Measurements from ENCODE around the gene TRPM2. TPM values are rescaled to one million over a fixed set of nuclear protein-coding genes. Genes with fewer than 3 reads are reported as not detected.

The TRPM2 gene
- total and polyA plus RNA-seq, 8 donors: 1.3 to 10.3 (median 2.4) TPM

DNA sequence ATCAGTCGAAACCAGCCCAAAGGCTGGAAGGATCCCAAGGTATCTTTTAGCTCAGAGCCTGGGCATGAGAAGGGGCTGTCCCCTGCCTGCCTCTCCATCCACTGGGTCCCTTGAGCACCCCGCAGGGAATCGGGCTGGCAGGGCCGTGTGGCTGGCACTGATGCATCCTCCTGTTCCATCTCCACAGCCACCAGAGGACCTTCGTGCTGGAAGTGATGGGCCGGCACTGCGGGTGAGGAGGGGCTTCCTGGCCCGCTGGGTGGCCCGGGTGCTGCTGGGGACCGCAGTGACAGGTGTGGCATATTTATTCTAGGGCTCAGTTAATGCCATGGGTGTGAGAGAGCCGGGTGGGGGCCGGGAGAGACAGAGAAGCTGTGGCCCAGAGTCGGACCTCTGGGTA lies 40.0 kb upstream of the TRPM2 start:
- WGBS, 5 donors: 80 to 94% (median 88%) methylated on average over 12 to 13 of the region's 13 CpGs
- TF ChIP-seq EP300 (IDR thresholded peaks at IDR 0.05): no peak
- TF ChIP-seq POLR2A (IDR thresholded peaks at IDR 0.05): no peak
- TF ChIP-seq, protein P1, sequence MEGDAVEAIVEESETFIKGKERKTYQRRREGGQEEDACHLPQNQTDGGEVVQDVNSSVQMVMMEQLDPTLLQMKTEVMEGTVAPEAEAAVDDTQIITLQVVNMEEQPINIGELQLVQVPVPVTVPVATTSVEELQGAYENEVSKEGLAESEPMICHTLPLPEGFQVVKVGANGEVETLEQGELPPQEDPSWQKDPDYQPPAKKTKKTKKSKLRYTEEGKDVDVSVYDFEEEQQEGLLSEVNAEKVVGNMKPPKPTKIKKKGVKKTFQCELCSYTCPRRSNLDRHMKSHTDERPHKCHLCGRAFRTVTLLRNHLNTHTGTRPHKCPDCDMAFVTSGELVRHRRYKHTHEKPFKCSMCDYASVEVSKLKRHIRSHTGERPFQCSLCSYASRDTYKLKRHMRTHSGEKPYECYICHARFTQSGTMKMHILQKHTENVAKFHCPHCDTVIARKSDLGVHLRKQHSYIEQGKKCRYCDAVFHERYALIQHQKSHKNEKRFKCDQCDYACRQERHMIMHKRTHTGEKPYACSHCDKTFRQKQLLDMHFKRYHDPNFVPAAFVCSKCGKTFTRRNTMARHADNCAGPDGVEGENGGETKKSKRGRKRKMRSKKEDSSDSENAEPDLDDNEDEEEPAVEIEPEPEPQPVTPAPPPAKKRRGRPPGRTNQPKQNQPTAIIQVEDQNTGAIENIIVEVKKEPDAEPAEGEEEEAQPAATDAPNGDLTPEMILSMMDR (IDR thresholded peaks at IDR 0.05): no peak
- no peak for TF ChIP-seq POLR2AphosphoS5 (IDR thresholded peaks at IDR 0.05)
- no peaks in the 10 kb centered on the region for H3K4me1 ChIP-seq
- no peak for DNase-seq
- H3K4me3 ChIP-seq: no peak overlapping the region
- no peaks in the 10 kb centered on the region for H3K9me3 ChIP-seq
- intact Hi-C loops (cut with DNase I; ENCODE audit: low total_unique reads): no loop called here
- H3K27ac ChIP-seq: no peak overlapping the region
- peaks cover 65 to 100% (median 99%) of the 10 kb centered on the region in 4 donors for H3K36me3 ChIP-seq
- no peaks in the 10 kb centered on the region for H3K27me3 ChIP-seq

DNA sequence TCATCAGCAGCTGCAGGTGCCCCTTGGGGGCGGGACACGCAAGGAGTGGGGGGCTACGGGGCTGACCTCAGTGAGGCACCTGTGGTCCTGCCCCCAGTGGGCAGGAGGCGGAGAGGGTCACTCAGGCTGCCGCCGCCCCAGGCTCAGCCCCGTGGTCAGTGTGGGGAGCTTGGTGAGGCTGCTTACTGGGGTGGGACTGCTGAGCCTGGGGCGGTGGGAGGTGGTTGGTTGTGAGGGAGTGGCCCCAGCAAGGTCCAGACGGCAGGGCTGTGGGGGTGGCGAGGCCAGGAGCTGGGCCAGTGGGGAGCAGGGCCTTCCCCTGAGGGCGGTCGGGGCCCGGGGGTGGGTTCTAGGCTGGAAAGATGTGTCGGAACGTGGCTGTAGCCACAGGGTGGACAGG lies 39.3 kb upstream of the TRPM2 start:
- intact Hi-C loops (cut with DNase I; ENCODE audit: low total_unique reads): no loop called here

DNA sequence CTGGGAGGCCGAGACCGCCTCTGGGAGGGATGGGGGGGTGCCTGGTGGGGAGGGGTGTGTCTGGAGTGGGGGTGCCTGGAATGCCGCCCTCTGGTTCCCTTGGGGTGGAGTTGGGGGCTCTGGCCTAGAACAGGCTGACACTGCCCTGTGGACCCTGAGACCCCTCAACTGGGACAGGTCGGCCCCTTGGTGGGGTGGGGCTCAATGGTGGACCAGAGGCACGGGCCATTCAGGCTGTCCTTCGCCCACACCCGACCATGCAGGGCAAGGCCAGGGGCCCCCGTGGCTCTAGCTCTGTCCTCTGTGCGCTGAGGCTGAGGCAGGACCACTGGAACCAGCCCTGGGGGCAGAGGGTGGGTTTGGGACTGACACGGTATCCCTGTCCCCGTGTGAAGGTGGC lies 38.9 kb upstream of the TRPM2 start:
- Histone ChIP-seq H3K4me1 (no peaks in the 10 kb centered on the region), H3K27ac (no peak overlapping the region), H3K9me3 (no peaks in the 10 kb centered on the region), H3K36me3 (peaks cover 72 to 100% (median 100%) of the 10 kb centered on the region in 4 donors), H3K27me3 (no peaks in the 10 kb centered on the region), H3K4me3 (no peak overlapping the region)
- WGBS, 5 donors: 85 to 96% (median 94%) methylated on average over 7 to 11 of the region's 11 CpGs
- DNase-seq: no peak
- intact Hi-C loops (cut with DNase I; ENCODE audit: low total_unique reads): no loop called here
- TF ChIP-seq POLR2AphosphoS5 (IDR thresholded peaks at IDR 0.05) (no peak), POLR2A (IDR thresholded peaks at IDR 0.05) (no peak), EP300 (IDR thresholded peaks at IDR 0.05) (no peak)

More for the DNA sequence above, 39.3 kb upstream of the TRPM2 start:
- Histone ChIP-seq H3K9me3 (no peaks in the 10 kb centered on the region), H3K27me3 (no peaks in the 10 kb centered on the region), H3K36me3 (peaks cover 68 to 100% (median 100%) of the 10 kb centered on the region in 4 donors), H3K27ac (no peak overlapping the region), H3K4me1 (no peaks in the 10 kb centered on the region), H3K4me3 (no peak overlapping the region)
- TF ChIP-seq POLR2A (IDR thresholded peaks at IDR 0.05) (no peak), POLR2AphosphoS5 (IDR thresholded peaks at IDR 0.05) (no peak), EP300 (IDR thresholded peaks at IDR 0.05) (no peak)
- TF ChIP-seq, protein P1 (IDR thresholded peaks at IDR 0.05): no peak
- DNase-seq: no peak
- WGBS, 5 donors: 85 to 94% (median 91%) methylated on average over 11 to 15 of the region's 15 CpGs

DNA sequence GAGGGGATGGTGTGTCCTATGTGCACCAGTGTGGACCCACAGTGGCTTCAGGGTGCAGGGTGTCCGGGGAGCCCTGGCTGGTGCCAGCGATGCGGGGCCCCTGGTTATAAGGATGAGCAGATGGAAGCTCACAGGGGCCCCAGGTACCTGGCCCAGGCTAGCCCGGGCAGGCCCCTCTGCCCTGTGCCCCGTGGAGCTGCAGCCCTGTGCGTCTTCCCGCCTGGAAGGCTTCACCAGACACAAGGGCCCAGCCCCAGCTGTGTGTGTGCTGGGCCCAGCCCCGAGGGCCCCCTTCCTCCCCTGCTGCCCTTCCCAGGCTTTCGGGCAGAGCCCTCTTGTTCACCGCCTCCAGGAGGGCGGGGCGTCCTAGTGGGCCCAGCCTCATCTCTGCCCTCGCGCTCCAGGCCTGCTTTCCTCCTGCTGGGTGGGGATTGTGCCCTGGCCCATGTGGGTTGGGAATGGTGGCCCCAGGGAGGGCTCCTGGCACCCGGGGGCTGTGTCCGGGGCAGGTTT lies 37.7 kb upstream of the TRPM2 start:
- TF ChIP-seq, protein P1 (IDR thresholded peaks at IDR 0.05): no peak
- TF ChIP-seq POLR2A (IDR thresholded peaks at IDR 0.05): no peak
- no peak for TF ChIP-seq EP300 (IDR thresholded peaks at IDR 0.05)
- no peak for TF ChIP-seq POLR2AphosphoS5 (IDR thresholded peaks at IDR 0.05)
- no peaks in the 10 kb centered on the region for H3K9me3 ChIP-seq
- H3K36me3 ChIP-seq: peaks cover 69 to 100% (median 100%) of the 10 kb centered on the region in 4 donors
- H3K27ac ChIP-seq: no peak overlapping the region
- DNase-seq: no peak
- H3K4me3 ChIP-seq: no peak overlapping the region
- intact Hi-C loops (cut with DNase I; ENCODE audit: low total_unique reads): no loop called here
- no peaks in the 10 kb centered on the region for H3K4me1 ChIP-seq
- no peaks in the 10 kb centered on the region for H3K27me3 ChIP-seq
- 84 to 94% (median 86%) methylated on average over 1 to 16 of the region's 16 CpGs for WGBS, 5 donors

DNA sequence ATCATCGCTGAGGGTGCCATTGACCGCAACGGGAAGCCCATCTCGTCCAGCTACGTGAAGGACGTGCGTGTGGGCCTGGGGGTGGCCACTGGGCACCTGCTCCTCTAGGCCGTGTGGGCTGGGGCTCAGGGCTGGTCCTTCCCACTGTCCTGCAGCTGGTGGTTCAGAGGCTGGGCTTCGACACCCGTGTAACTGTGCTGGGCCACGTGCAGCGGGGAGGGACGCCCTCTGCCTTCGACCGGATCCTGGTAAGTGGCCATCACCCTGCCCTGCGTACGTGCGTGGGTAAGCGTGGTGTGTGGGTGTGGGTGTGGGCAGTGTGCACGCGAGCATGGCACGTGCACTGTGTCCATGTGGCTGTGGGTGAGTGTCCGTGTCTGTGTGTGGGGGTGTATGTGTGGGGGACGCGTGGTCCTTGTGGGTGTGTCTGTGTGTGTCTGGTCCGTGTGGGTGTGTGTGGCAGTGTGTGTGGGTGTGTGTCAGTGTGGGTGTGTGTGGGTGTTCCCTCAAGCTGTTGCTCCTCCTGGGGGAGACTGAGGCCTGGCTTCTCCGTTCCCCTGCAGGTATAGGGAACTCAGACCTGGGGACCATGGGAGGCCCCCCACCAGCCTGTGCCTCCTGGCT lies 37.0 kb upstream of the TRPM2 start:
- 84 to 94% (median 91%) methylated on average over 8 to 27 of the region's 27 CpGs for WGBS, 5 donors
- Histone ChIP-seq H3K36me3 (peaks cover 63 to 100% (median 100%) of the 10 kb centered on the region in 4 donors), H3K4me1 (no peaks in the 10 kb centered on the region), H3K27ac (no peak overlapping the region), H3K27me3 (no peaks in the 10 kb centered on the region), H3K9me3 (no peaks in the 10 kb centered on the region), H3K4me3 (no peak overlapping the region)
- intact Hi-C loops (cut with DNase I; ENCODE audit: low total_unique reads): no loop called here
- DNase-seq: no peak
- TF ChIP-seq POLR2A (IDR thresholded peaks at IDR 0.05): no peak
- no peak for TF ChIP-seq POLR2AphosphoS5 (IDR thresholded peaks at IDR 0.05)
- TF ChIP-seq, protein P1 (IDR thresholded peaks at IDR 0.05): no peak

Measured in stomach (tissue), 9 donors.